ENCODE results near the gene SURF4. TPM values are rescaled to one million over a fixed set of nuclear protein-coding genes. Genes with fewer than 3 reads are reported as not detected.

Gene SURF4
- total RNA-seq, 1 experiment from 2014 or later = 134 TPM

- H3K9ac ChIP-seq (ENCODE audit: low read length) = no peak overlapping the region
- TF ChIP-seq MAX (IDR thresholded peaks at IDR 0.05) = no peak
- no peak for TF ChIP-seq JUND (IDR thresholded peaks at IDR 0.05)
- TF ChIP-seq REST (IDR thresholded peaks at IDR 0.05; ENCODE audit: low read depth) = no peak
- TF ChIP-seq ATF3 (IDR thresholded peaks at IDR 0.05) = no peak
- TF ChIP-seq EGR1 (IDR thresholded peaks at IDR 0.05; ENCODE audit: low read depth) = no peak
- TF ChIP-seq RAD21 (IDR thresholded peaks at IDR 0.05; ENCODE audit: low read depth) = no peak
- no peak for TF ChIP-seq YY1 (IDR thresholded peaks at IDR 0.05; ENCODE audit: extremely low read depth, insufficient replicate concordance, low read depth, low read length)
- TF ChIP-seq CBX3 (IDR thresholded peaks at IDR 0.05; ENCODE audit: low read depth) = no peak
- no peak for TF ChIP-seq CEBPB (IDR thresholded peaks at IDR 0.05; ENCODE audit: low read depth)
- no peak for TF ChIP-seq SRF (IDR thresholded peaks at IDR 0.05; ENCODE audit: low read depth)
- no peak for TF ChIP-seq SP1 (IDR thresholded peaks at IDR 0.05; ENCODE audit: low read depth)
- no peak for TF ChIP-seq FOSL1 (IDR thresholded peaks at IDR 0.05; ENCODE audit: low read depth)
- TF ChIP-seq CTCF (IDR thresholded peaks at IDR 0.05 in 2 of 3, conservative IDR thresholded peaks at IDR 0.05 in 1 of 3; ENCODE audit: borderline replicate concordance in 1 of 3, insufficient read depth in 1 of 3, low read depth in 2 of 3, low read length in 2 of 3) = no peak
- TF ChIP-seq TCF7L2 (IDR thresholded peaks at IDR 0.05; ENCODE audit: borderline replicate concordance, extremely low read depth, insufficient read depth, insufficient read length) = no peak
- TF ChIP-seq POLR2AphosphoS5 (IDR thresholded peaks at IDR 0.05; ENCODE audit: low read depth, low read length) = no peak
- no peak for TF ChIP-seq ZBTB33 (IDR thresholded peaks at IDR 0.05; ENCODE audit: extremely low read depth, insufficient replicate concordance, low read length)
- no peak for TF ChIP-seq ELF1 (IDR thresholded peaks at IDR 0.05; ENCODE audit: borderline replicate concordance, low read depth)
- H3K27me3 ChIP-seq (ENCODE audit: insufficient read depth, low read length) = no peaks in the 10 kb centered on the region
- intact Hi-C loops (cut with micrococcal nuclease) = no loop called here
- no peaks in the 10 kb centered on the region for H3K36me3 ChIP-seq (ENCODE audit: control insufficient read depth in 1 of 2, insufficient read depth in 2 of 2, low read length in 2 of 2)
- H3K27ac ChIP-seq (ENCODE audit: low read depth, low read length) = no peak overlapping the region
- H3K79me2 ChIP-seq (ENCODE audit: insufficient read depth, low read length) = no peaks in the 10 kb centered on the region
- no peaks in the 10 kb centered on the region for H3K9me2 ChIP-seq (ENCODE audit: insufficient read depth)
- H3K4me1 ChIP-seq (ENCODE audit: control insufficient read depth in 1 of 2, insufficient read depth in 2 of 2, low read length in 2 of 2) = no peaks in the 10 kb centered on the region
- ChIA-PET POLR2A (no interaction called here), RAD21 (ENCODE audit: low non-redundant PET in 1 of 2, low total read pairs in 2 of 2, uncharacterized antibody in 2 of 2, unreplicated experiment in 2 of 2) (no interaction called here), CTCF (no interaction called here)
- ATAC-seq = no peak
- no peak overlapping the region for H2AFZ ChIP-seq (ENCODE audit: low read depth, low read length, poor library complexity, severe bottlenecking)
- DNase-seq (ENCODE audit: low read depth, low spot score) = no peak
- no TSS peak for BruUV-seq (replicated peaks)
- H3K9me3 ChIP-seq (ENCODE audit: control insufficient read depth in 1 of 2, insufficient read depth in 1 of 2, low read depth in 1 of 2, low read length in 2 of 2) = no peaks in the 10 kb centered on the region
- no peak overlapping the region for H3K4me3 ChIP-seq (replicated peaks in 1 of 2; ENCODE audit: low read depth in 1 of 2, low read length in 2 of 2)
- no peak overlapping the region for H3K4me2 ChIP-seq (ENCODE audit: low read length)
- H4K20me1 ChIP-seq (ENCODE audit: insufficient read depth) = no peaks in the 10 kb centered on the region
Measured at GRCh38 chr9:133315997-133316396, 59.9 kb downstream of the SURF4 start.

Data from HCT116 (cell line).